Fibroblast of mammary gland (primary cell): Measurements from ENCODE around the gene COG5.

Source experiments
- DNase-seq: peaks from one replicate; pipeline ENCODE4 v3.0.0-alpha.2; 2010; ENCODE audit warnings: low read depth
- H3K4me3 ChIP-seq: 2 replicates; pipeline ENCODE4 v1.5.1; 2011; ENCODE audit warnings: low read depth, mild to moderate bottlenecking, low read length, moderate library complexity; ENCODE audit not compliant: control insufficient read depth
- CTCF ChIP-seq: conservative IDR thresholded peaks from 2 replicates; pipeline ENCODE4 v1.5.1; 2011; ENCODE audit warnings: low read depth, low read length, inconsistent platforms; ENCODE audit not compliant: control insufficient read depth, insufficient read depth

COG5 gene

DNA sequence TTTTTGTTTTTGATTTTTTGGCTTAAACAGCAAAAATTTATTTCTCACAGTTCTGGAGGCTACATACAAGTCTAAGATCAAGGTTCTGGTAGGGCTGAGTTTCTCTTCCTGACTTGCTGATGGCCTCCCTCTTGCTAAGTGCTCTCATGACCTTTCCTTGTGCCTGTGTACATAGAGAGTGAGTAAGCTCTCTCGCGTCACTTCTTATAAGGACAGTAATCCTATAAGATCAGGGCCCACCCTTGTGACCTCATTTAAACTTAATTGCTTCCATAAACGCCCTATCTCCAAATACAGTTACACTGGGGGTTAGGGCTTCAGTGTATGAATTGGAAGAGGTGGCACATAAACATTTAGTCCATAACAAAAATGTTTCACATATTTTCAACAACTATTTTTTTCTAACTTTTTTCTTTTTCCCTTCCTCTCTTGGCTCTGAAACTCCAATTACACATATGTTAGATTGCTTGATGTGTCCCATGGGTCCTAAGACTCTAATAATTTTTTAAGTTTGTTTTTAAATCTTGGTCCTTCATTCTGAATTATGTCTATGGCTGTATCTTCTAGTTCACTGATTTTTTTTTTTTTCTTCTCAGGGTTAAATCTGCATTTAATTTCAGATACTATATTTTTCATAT, 245.1 kb downstream of the COG5 start:
- no peak for TF ChIP-seq CTCF
- peak; percentile 89 for DNase-seq
- H3K4me3 ChIP-seq, result no peak overlapping the region

GRCh38 chr7:107315716-107316220, 248.0 kb downstream of the COG5 start:
- H3K4me3 ChIP-seq, result no peak overlapping the region
- no peak for DNase-seq
- no peak for TF ChIP-seq CTCF

- TF ChIP-seq CTCF, result no peak
- no peak for DNase-seq
- no peak overlapping the region for H3K4me3 ChIP-seq
Measured at GRCh38 chr7:107313355-107313754, 250.4 kb downstream of the COG5 start.

DNA sequence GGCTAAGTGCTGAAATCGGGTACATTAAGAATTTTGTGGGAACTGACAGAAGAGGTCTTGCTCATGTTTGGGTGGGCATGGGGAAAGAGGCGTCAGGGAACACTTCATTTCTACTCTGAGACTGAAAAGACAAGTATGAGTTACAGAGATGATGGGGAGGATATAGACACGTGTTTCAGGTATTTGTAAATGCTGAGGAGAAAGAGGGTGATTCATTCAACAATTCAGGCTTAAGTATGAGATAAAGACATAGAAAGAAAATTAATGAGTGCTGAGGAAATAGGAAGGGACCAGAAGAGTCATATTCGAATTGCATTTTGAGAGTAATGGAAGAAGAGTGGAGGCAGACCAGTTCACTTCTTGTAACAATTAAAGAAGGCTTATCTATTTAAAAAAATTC, 251.3 kb downstream of the COG5 start:
- no peak for TF ChIP-seq CTCF
- DNase-seq, result peak; percentile 4
- H3K4me3 ChIP-seq, result no peak overlapping the region

DNA sequence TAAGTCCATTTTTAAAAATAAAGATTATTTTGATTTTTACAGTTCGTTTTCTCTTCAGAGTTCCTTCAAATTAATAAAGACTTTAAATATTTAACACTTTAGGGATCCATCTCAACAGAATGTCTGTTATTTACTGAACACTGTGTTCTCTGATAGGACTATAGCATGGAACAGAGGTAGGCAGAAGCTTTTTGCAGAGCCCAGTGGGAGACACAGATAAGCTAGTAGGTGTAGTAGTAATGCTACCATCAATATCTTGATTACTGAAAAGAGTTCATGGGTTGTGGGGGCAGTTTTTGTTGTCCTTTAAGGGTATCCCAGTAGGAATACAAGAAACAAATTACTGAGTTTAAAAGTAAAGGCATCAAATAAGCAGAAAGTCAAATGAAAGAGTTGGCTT, 254.4 kb downstream of the COG5 start:
- no peak for TF ChIP-seq CTCF
- DNase-seq, result no peak
- no peak overlapping the region for H3K4me3 ChIP-seq

GRCh38 chr7:107304636-107305035, 259.1 kb downstream of the COG5 start:
- no peak overlapping the region for H3K4me3 ChIP-seq
- DNase-seq, result no peak
- TF ChIP-seq CTCF, result no peak

DNA sequence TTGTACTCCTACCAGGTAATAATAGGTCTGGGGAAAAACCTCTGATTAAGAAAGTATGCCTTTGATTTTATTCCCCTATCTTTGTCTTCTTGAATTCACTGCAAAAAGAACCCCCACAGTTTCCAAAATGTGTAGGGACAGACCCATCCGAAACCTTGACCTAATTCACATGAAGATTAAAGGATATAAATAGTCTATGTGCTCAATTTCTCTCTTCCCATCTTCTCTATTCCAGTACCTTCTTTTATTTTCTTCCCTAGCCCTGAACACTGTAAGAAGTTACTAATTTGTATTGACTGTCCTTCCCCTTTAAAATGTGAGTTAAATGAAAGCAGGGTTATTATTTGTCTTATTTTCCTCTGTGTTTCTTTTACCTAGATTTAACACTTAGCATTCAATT, 259.7 kb downstream of the COG5 start:
- no peak for DNase-seq
- H3K4me3 ChIP-seq, result no peak overlapping the region
- TF ChIP-seq CTCF, result no peak
